Activated CD4-positive, alpha-beta T cell treated with anti-CD3 and anti-CD28 coated beads for 36 hours (primary cell): Measurements from ENCODE around the gene DMRTA2. TPM values are rescaled to one million over a fixed set of nuclear protein-coding genes. Genes with fewer than 3 reads are reported as not detected.

ENCODE experiments used
- ATAC-seq: fragments of 200-7000 bp; cut with Tn5 transposase; one replicate; pipeline ENCODE4 v1.10.0; 2021; ENCODE audit warnings: mild to moderate bottlenecking, moderate library complexity
- CTCF ChIA-PET: fragments of 350-600 bp; sonication (Branson Sonifier 250); formaldehyde crosslinking; loops from one replicate; lab custom pipeline; 2021; ENCODE audit warnings: antibody characterized with exemption; lab: Charles Lee
- POLR2A ChIA-PET: fragments of 350-600 bp; sonication (Branson Sonifier 250); formaldehyde crosslinking; loops from one replicate; lab custom pipeline; 2021; ENCODE audit warnings: antibody characterized with exemption, inconsistent platforms; lab: Charles Lee
- DNase-seq: peaks from one replicate; pipeline ENCODE4 v3.0.0-alpha.2; 2020
- H3K27ac Mint-ChIP-seq: one replicate; pipeline ENCODE4 v1.8.0; 2021; ENCODE audit warnings: mixed read lengths
- H3K27me3 Mint-ChIP-seq: one replicate; pipeline ENCODE4 v1.8.0; 2021; ENCODE audit warnings: mixed read lengths
- H3K36me3 Mint-ChIP-seq: one replicate; pipeline ENCODE4 v1.8.0; 2021; ENCODE audit warnings: low read depth, mixed read lengths
- H3K4me1 Mint-ChIP-seq: one replicate; pipeline ENCODE4 v1.8.0; 2021; ENCODE audit warnings: mixed read lengths
- H3K4me3 Mint-ChIP-seq: one replicate; pipeline ENCODE4 v1.8.0; 2021; ENCODE audit warnings: mild to moderate bottlenecking, moderate library complexity, mixed read lengths
- H3K9me3 Mint-ChIP-seq: one replicate; pipeline ENCODE4 v1.8.0; 2021; ENCODE audit warnings: low read depth, mixed read lengths
- intact Hi-C, 2 experiments: fragments of 100-400 bp; cut with DNase I in 1 of 2; cut with micrococcal nuclease in 1 of 2; formaldehyde crosslinking; loops; one replicate each; pipeline versions ENCODE4 v1.14.2 to v1.15.1; 2022 to 2024; cut with DNase I, micrococcal nuclease
- total RNA-seq, 2 experiments: library from RNA; stranded (reverse); gene quantifications; one replicate each; pipeline ENCODE4 v1.2.3, GENCODE V29; 2021

DMRTA2 gene
- total RNA-seq, 2 experiments from 2014 or later, result not detected

DNA sequence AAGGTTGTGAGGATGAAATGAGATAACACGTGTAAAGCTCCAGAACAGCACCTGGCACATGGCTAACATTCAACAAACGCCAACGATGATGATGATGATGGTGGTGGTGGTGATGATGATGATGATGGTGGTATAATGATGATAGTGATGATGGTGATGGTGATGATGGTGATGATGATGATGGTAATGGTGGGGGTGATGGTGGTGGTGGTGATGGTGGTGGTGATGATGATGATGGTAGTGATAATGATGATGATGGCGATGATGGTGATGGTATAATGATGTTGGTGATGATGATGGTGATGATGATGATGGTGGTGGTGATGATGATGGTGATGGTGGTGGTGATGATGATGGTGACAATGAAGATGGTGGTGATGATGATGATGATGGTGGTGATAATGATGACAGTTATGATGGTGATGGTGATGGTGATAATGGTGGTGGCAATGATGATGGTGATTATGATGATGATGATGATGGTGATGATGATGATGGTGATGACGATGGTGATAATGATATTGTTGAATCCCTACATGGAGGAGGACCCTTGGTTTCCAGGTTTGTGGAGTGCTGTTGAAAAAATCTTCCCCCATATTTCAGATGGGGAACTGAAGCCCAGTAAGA, 54.1 kb downstream of the DMRTA2 start:
- intact Hi-C loops, result loop anchor here (2.0 to 5.0 kb wide), 3 partner anchors 336 to 823 kb away; no protein-coding TSS in a partner anchor
- POLR2A ChIA-PET, result no interaction called here
- Mint-ChIP-seq H3K4me3 (no peak overlapping the region), H3K36me3 (no peaks in the 10 kb centered on the region), H3K27me3 (peaks cover 33% of the 10 kb centered on the region), H3K27ac (no peak overlapping the region), H3K9me3 (no peaks in the 10 kb centered on the region), H3K4me1 (peaks cover 3% of the 10 kb centered on the region)
- CTCF ChIA-PET, result interaction anchor here (0.6 kb wide), 1 partner anchor 9 kb away, joined by 3 read pairs; no protein-coding TSS in a partner anchor
- ATAC-seq (no peak), DNase-seq (no peak)

- Mint-ChIP-seq H3K4me1 (peaks cover 3% of the 10 kb centered on the region), H3K27me3 (peaks cover 35% of the 10 kb centered on the region), H3K36me3 (no peaks in the 10 kb centered on the region), H3K27ac (no peak overlapping the region), H3K9me3 (no peaks in the 10 kb centered on the region), H3K4me3 (no peak overlapping the region)
- DNase-seq, result peak; percentile 59
- POLR2A ChIA-PET, result no interaction called here
- intact Hi-C loops, result loop anchor here (1.0 to 5.0 kb wide), 6 partner anchors 237 to 824 kb away; no protein-coding TSS in a partner anchor
- peak; percentile 61 for ATAC-seq
- CTCF ChIA-PET, result interaction anchor here (0.6 to 1.3 kb wide), 4 partner anchors 8 to 981 kb away, joined by 3 to 4 read pairs (median 4); no protein-coding TSS in a partner anchor
Measured at GRCh38 chr1:50368179-50369007, 54.9 kb downstream of the DMRTA2 start.
